Femur (tissue), 1 donor: ENCODE results near the gene MESP1.

Experiments
- DNase-seq: peaks from one replicate; pipeline ENCODE4 v3.0.0-alpha.2; 2017

MESP1 gene

DNA sequence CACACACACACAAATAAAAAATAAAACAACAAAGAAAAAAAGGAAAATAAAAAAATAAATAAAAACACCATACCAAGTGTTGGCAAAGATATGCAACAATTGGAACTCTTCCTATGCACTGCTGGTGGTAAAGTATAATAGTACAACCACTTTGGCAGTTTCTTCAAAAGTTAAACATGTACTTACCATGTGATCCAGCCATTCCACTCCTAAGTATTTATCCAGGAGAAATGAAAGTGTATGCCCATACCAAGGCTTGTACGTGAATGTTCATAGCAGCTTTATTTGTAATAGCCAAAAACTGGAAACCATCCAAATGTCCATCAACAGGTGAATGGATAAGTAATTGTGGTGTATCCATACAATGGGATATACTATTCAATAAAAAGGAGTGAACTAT, 43.5 kb downstream of the MESP1 start:
- no peak for DNase-seq

- DNase-seq = no peak
Measured at GRCh38 chr15:89704411-89704810, 46.6 kb downstream of the MESP1 start.
